HCT116 (cell line): Measurements from ENCODE around the gene ZFAND6. TPM values are rescaled to one million over a fixed set of nuclear protein-coding genes. Genes with fewer than 3 reads are reported as not detected.

ENCODE experiments used
- ATAC-seq: fragments of 200-7000 bp; cut with Tn5 transposase; 2 replicates; pipeline ENCODE4 v1.9.1; 2020; ENCODE audit warnings: mild to moderate bottlenecking, moderate library complexity
- BruUV-seq: library from RNA; stranded (reverse); fragments of 400-500 nt; replicated peaks from 2 replicates; lab custom pipeline; 2021; lab: Mats Ljungman, UMichigan
- CTCF ChIA-PET: fragments of 300-600 bp; sonication (Branson Sonifier 250); formaldehyde crosslinking; loops from one replicate; lab custom pipeline; 2021; ENCODE audit warnings: antibody characterized with exemption; lab: Charles Lee
- POLR2A ChIA-PET: fragments of 300-600, 350-600 bp; sonication (Branson Sonifier 250); formaldehyde crosslinking; loops from one replicate; lab custom pipeline; 2021; ENCODE audit warnings: antibody characterized with exemption; lab: Charles Lee
- RAD21 ChIA-PET, 2 experiments: fragments of 300-600 bp; sonication (Branson Sonifier 250); formaldehyde crosslinking; loops; one replicate each; lab custom pipeline; 2023; ENCODE audit warnings: low total read pairs in 2 of 2; ENCODE audit not compliant: uncharacterized antibody in 2 of 2, unreplicated experiment in 2 of 2, low non-redundant PET in 1 of 2; lab: Charles Lee
- DNase-seq: peaks from one replicate; pipeline ENCODE4 v3.0.0-alpha.2; 2010; ENCODE audit warnings: low read depth, low spot score
- H2AFZ ChIP-seq: fragments of 200-600 bp; shearing (Covaris generic), sonication (generic); 2 replicates; pipeline ENCODE4 v1.6.1; 2017; ENCODE audit warnings: low read depth, mixed run types, mixed read lengths, antibody characterized with exemption, low read length; ENCODE audit not compliant: poor library complexity, severe bottlenecking
- H3K27ac ChIP-seq: 2 replicates; pipeline ENCODE4 v1.5.1; 2012; ENCODE audit warnings: low read depth, low read length
- H3K27me3 ChIP-seq: fragments of 200-600 bp; sonication (generic); 2 replicates; pipeline ENCODE4 v1.6.1; 2016; ENCODE audit warnings: mixed run types, low read length, mixed read lengths; ENCODE audit not compliant: insufficient read depth
- H3K36me3 ChIP-seq, 2 experiments: fragments of 200-500 bp in 1 of 2; fragments of 200-600 bp in 1 of 2; sonication (Bioruptor generic) in 1 of 2; sonication (generic) in 1 of 2; 2 replicates each; pipeline versions ENCODE4 v1.5.1 to v1.6.1; 2014 to 2016; ENCODE audit warnings: low read length in 2 of 2, inconsistent platforms in 1 of 2, mixed read lengths in 1 of 2, mixed run types in 1 of 2; ENCODE audit not compliant: insufficient read depth in 2 of 2, control insufficient read depth in 1 of 2
- H3K4me1 ChIP-seq, 2 experiments: fragments of 200-600 bp in 1 of 2; sonication (generic) in 1 of 2; 2 replicates each; pipeline versions ENCODE4 v1.5.1 to v1.6.1; 2012 to 2017; ENCODE audit warnings: low read length in 2 of 2, inconsistent platforms in 1 of 2, mild to moderate bottlenecking in 1 of 2, mixed read lengths in 1 of 2, mixed run types in 1 of 2, moderate library complexity in 1 of 2; ENCODE audit not compliant: insufficient read depth in 2 of 2, control insufficient read depth in 1 of 2
- H3K4me2 ChIP-seq: fragments of 200-600 bp; sonication (generic); 2 replicates; pipeline ENCODE4 v1.6.1; 2017; ENCODE audit warnings: mixed run types, low read length, mixed read lengths
- H3K4me3 ChIP-seq, 2 experiments: fragments of 200-600 bp in 1 of 2; sonication (generic) in 1 of 2; replicated peaks in 1 of 2; 2 replicates each; pipeline ENCODE4 v1.5.1; 2011 to 2016; ENCODE audit warnings: low read length in 2 of 2, control low read depth in 1 of 2, low read depth in 1 of 2, mild to moderate bottlenecking in 1 of 2, mixed read lengths in 1 of 2, mixed run types in 1 of 2
- H3K79me2 ChIP-seq: fragments of 200-600 bp; sonication (generic); 2 replicates; pipeline ENCODE4 v1.6.1; 2017; ENCODE audit warnings: mild to moderate bottlenecking, mixed run types, low read length, moderate library complexity, mixed read lengths; ENCODE audit not compliant: insufficient read depth
- H3K9ac ChIP-seq: fragments of 200-600 bp; sonication (generic); 2 replicates; pipeline ENCODE4 v1.6.1; 2016; ENCODE audit warnings: low read length, mixed read lengths
- H3K9me2 ChIP-seq: fragments of 200-600 bp; sonication (generic), shearing (Covaris generic); 2 replicates; pipeline ENCODE4 v1.6.1; 2017; ENCODE audit warnings: mixed run types, mild to moderate bottlenecking, moderate library complexity; ENCODE audit not compliant: insufficient read depth
- H3K9me3 ChIP-seq, 2 experiments: fragments of 200-500 bp in 1 of 2; fragments of 200-600 bp in 1 of 2; sonication (Bioruptor generic) in 1 of 2; sonication (generic) in 1 of 2; 2 replicates each; pipeline ENCODE4 v1.6.1; 2014 to 2017; ENCODE audit warnings: low read length in 2 of 2, mixed read lengths in 2 of 2, inconsistent platforms in 1 of 2, low read depth in 1 of 2, mild to moderate bottlenecking in 1 of 2, mixed run types in 1 of 2, moderate library complexity in 1 of 2; ENCODE audit not compliant: control insufficient read depth in 1 of 2, insufficient read depth in 1 of 2
- H4K20me1 ChIP-seq: fragments of 200-600 bp; sonication (generic), shearing (Covaris generic); 2 replicates; pipeline ENCODE4 v1.6.1; 2017; ENCODE audit warnings: mixed run types, mild to moderate bottlenecking, moderate library complexity; ENCODE audit not compliant: insufficient read depth
- ATF3 ChIP-seq: IDR thresholded peaks from 2 replicates; pipeline ENCODE4 v1.6.1; 2012
- CTCF ChIP-seq, 3 experiments: fragments of 200-600 bp in 1 of 3; sonication (generic) in 1 of 3; IDR thresholded peaks in 2 of 3; conservative IDR thresholded peaks in 1 of 3; 2 replicates each; pipeline ENCODE4 v1.5.1; 2012 to 2017; ENCODE audit warnings: low read depth in 2 of 3, low read length in 2 of 3, antibody characterized with exemption in 1 of 3, borderline replicate concordance in 1 of 3, control low read depth in 1 of 3, mild to moderate bottlenecking in 1 of 3, mixed read lengths in 1 of 3, mixed run types in 1 of 3, moderate library complexity in 1 of 3; ENCODE audit not compliant: insufficient read depth in 1 of 3
- EGR1 ChIP-seq: IDR thresholded peaks from 2 replicates; pipeline ENCODE4 v1.6.1; 2012; ENCODE audit warnings: low read depth
- ELF1 ChIP-seq: IDR thresholded peaks from 2 replicates; pipeline ENCODE4 v1.6.1; 2012; ENCODE audit warnings: low read depth, borderline replicate concordance
- EZH2 ChIP-seq: fragments of 200-600 bp; sonication (generic); IDR thresholded peaks from 2 replicates; pipeline ENCODE4 v1.6.1; 2017; ENCODE audit warnings: antibody characterized with exemption, mixed run types
- MAX ChIP-seq: IDR thresholded peaks from 2 replicates; pipeline ENCODE4 v1.6.1; 2012
- POLR2AphosphoS5 ChIP-seq: IDR thresholded peaks from 2 replicates; pipeline ENCODE4 v1.6.1; 2011; ENCODE audit warnings: mild to moderate bottlenecking, low read depth, low read length, moderate library complexity
- RAD21 ChIP-seq: IDR thresholded peaks from 2 replicates; pipeline ENCODE4 v1.6.1; 2012; ENCODE audit warnings: low read depth, mild to moderate bottlenecking
- SP1 ChIP-seq: IDR thresholded peaks from 2 replicates; pipeline ENCODE4 v1.6.1; 2012; ENCODE audit warnings: low read depth
- YY1 ChIP-seq: IDR thresholded peaks from 2 replicates; pipeline ENCODE4 v1.6.1; 2011; ENCODE audit warnings: low read length, low read depth, moderate library complexity, mild to moderate bottlenecking; ENCODE audit not compliant: insufficient replicate concordance; ENCODE audit errors: extremely low read depth
- ZFX ChIP-seq: fragments of 450-650 bp; IDR thresholded peaks from 2 replicates; pipeline ENCODE4 v1.6.1; 2017
- ZNF274 ChIP-seq: fragments of 200-500 bp; sonication (Bioruptor generic); IDR thresholded peaks from 2 replicates; pipeline ENCODE4 v1.6.1; 2014; ENCODE audit warnings: mild to moderate bottlenecking, low read depth, low read length, inconsistent platforms
- intact Hi-C: fragments of 100-400 bp; cut with micrococcal nuclease; formaldehyde crosslinking; loops from 2 replicates; pipeline ENCODE4 v1.10.0; 2022
- total RNA-seq: library from RNA; stranded (reverse); gene quantifications from one replicate; pipeline ENCODE4 v1.2.1, GENCODE V29; 2021; ENCODE audit not compliant: unreplicated experiment

ZFAND6 gene
- total RNA-seq, 1 experiment from 2014 or later: 51.3 TPM

GRCh38 chr15:80059786-80060355 is 395 bp downstream of the ZFAND6 start:
- Histone ChIP-seq H4K20me1 (no peaks in the 10 kb centered on the region), H3K9me2 (no peaks in the 10 kb centered on the region), H3K36me3 (no peaks in the 10 kb centered on the region), H3K9me3 (no peaks in the 10 kb centered on the region), H3K79me2 (peaks cover 50% of the 10 kb centered on the region), H3K27me3 (no peaks in the 10 kb centered on the region), H3K9ac (peak overlapping the region; percentile 72), H2AFZ (no peak overlapping the region), H3K27ac (peak overlapping the region; percentile 93), H3K4me2 (peak overlapping the region; percentile 98), H3K4me1 (peaks cover 5 to 13% of the 10 kb centered on the region in 2 experiments; a peak in 3 of 4 replicates), H3K4me3 (peak overlapping the region; percentile 62 to 73)
- ChIA-PET RAD21 (no interaction called here), POLR2A (interaction anchor here (1.3 to 2.3 kb wide), 2 partner anchors 10 to 12 kb away, joined by 3 to 8 read pairs; no protein-coding TSS in a partner anchor), CTCF (interaction anchor here (0.5 to 1.4 kb wide), 2 partner anchors 13 to 33 kb away, joined by 3 read pairs; no protein-coding TSS in a partner anchor)
- TF ChIP-seq MAX (peak; percentile 33), YY1 (peak; percentile 2), CTCF (IDR thresholded peaks at IDR 0.05 in 2 of 3, conservative IDR thresholded peaks at IDR 0.05 in 1 of 3; ENCODE audit: borderline replicate concordance in 1 of 3, insufficient read depth in 1 of 3, low read depth in 2 of 3, low read length in 2 of 3) (no peak), ZNF274 (no peak), ZFX (peak; percentile 90), ATF3 (no peak), ELF1 (no peak), EGR1 (peak; percentile 44; the same call in 1 of the 2 replicates), SP1 (peak; percentile 8; the same call in 1 of the 2 replicates), POLR2AphosphoS5 (peak; percentile 68), EZH2 (no peak), RAD21 (no peak)
- DNase-seq (peak; percentile 32), ATAC-seq (peak; percentile 76)
- intact Hi-C loops: no loop called here
- BruUV-seq: no TSS peak
